Tibial nerve (tissue), 3 donors: Measurements from ENCODE around the gene CLTCL1.

Source experiments
- POLR2A ChIP-seq, 2 donors: fragments of 450-650 bp; IDR thresholded peaks; one replicate each; pipeline ENCODE4 v1.6.1; 2017; ENCODE audit warnings: antibody characterized with exemption in 2 of 2, mild to moderate bottlenecking in 2 of 2, moderate library complexity in 2 of 2
- TF ChIP-seq, protein P1 (sequence below), 5 experiments: fragments of 200-600 bp in 3 of 5; fragments of 450-650 bp in 2 of 5; sonication (generic) in 3 of 5; IDR thresholded peaks; one replicate each; pipeline ENCODE4 v1.5.1; 2016 to 2019; ENCODE audit warnings: antibody characterized with exemption in 5 of 5, mild to moderate bottlenecking in 3 of 5, moderate library complexity in 2 of 5

DNA sequence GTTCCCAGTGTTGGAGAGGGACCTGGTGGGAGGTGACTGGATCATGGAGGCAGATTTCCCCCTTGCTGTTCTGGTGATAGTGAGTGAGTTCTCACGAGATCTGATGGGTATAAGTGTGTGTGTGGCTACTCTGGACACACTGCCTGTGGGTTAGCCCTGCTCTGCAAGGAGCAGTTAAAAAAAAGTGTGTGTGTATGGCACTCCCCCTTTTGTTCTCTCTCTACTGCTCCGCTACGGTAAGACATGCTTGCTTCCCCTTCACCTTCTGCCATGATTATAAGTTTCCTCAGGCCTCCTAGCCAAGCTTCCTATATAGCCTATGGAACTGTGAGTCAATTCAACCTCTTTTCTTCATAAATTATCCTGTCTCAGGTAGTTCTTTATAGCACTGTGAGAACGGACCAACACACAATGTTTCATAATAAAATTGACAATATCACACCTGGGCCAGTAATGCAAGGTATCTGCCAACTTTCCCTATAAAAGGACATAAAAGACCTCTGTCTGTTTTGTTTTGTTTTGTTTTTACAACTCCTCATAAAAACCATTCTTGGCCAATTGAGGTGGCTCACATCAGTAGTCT is 20.2 kb downstream of the CLTCL1 start:
- TF ChIP-seq, protein P1, sequence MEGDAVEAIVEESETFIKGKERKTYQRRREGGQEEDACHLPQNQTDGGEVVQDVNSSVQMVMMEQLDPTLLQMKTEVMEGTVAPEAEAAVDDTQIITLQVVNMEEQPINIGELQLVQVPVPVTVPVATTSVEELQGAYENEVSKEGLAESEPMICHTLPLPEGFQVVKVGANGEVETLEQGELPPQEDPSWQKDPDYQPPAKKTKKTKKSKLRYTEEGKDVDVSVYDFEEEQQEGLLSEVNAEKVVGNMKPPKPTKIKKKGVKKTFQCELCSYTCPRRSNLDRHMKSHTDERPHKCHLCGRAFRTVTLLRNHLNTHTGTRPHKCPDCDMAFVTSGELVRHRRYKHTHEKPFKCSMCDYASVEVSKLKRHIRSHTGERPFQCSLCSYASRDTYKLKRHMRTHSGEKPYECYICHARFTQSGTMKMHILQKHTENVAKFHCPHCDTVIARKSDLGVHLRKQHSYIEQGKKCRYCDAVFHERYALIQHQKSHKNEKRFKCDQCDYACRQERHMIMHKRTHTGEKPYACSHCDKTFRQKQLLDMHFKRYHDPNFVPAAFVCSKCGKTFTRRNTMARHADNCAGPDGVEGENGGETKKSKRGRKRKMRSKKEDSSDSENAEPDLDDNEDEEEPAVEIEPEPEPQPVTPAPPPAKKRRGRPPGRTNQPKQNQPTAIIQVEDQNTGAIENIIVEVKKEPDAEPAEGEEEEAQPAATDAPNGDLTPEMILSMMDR (IDR thresholded peaks at IDR 0.05) = no peak
- TF ChIP-seq POLR2A (IDR thresholded peaks at IDR 0.05) = no peak
